Midbrain (tissue), 1 donor: ENCODE data around the gene SLC46A3.
A peak's percentile ranks its signal among the peaks of the same experiment; 100 is the strongest.
"Not testable (repeated sequence)": the region's sequence is repeated elsewhere in the genome, so short reads cannot be mapped to it uniquely, and the experiment has no call there.

Source experiments
- DNase-seq: peaks from one replicate; lab custom pipeline; 2025; lab: John Stamatoyannopoulos, UW

The SLC46A3 gene

DNA sequence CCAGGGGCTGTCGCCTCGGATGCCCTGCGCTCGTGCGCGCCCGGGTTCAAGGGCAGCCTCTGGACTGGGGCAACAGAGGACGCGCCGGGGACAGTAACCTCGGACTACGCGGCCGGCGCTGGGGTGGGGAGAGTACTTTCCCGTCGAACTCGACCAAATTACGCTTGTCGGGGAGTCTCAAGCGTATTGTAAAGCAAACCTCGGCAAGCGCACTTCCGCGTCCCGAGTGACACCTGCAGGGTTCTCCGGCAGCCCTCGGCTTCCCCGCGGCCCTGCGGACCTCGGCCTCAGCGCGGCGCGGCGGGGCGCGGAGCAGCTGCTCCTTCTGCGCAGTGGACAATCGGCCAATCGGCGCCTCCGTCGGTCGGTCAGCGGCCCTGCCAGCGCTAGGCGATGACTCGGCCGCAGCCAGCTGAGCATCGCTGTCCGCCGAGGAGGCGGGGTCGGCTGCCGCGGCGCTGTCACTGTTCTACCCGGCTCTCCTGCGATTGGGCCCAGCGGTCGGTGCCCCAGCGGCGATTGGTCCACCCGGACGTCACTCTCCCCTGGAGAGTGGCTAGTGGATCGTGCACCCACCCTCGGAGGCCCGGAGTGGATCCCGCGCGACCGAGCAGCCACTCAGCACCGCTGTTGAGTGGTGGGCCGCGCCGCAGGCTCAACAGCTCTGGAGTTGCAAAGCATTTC lies at the start of gene SLC46A3:
SLC46A3 (minus strand) TSS at position 428 of the 684 bp plus-strand sequence. CDS start 972 bp downstream, outside the sequence.
- peak; percentile 99 for DNase-seq

DNA sequence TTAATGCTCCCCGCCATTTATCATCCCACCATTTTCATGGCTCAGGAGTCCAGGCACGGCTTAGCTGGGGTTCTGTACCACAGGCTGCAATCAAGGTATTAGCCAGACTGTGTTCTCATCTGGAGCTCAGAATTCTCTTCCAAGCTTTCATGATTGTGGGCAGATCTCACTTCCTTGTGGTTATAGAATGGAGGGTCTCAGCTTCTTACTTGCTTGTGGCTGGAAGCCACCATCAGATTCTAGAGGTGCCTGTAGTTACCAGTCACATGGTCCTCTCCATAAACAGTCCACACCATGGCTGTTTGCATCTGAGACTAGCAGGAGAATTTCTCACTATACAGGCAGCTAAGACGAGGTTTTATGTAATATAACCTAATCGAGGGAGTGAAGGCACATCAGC lies 45.1 kb upstream of the SLC46A3 start:
- DNase-seq, result no peak

- no peak for DNase-seq
Observed at GRCh38 chr13:28761586-28761985, 42.8 kb upstream of the SLC46A3 start.

DNA sequence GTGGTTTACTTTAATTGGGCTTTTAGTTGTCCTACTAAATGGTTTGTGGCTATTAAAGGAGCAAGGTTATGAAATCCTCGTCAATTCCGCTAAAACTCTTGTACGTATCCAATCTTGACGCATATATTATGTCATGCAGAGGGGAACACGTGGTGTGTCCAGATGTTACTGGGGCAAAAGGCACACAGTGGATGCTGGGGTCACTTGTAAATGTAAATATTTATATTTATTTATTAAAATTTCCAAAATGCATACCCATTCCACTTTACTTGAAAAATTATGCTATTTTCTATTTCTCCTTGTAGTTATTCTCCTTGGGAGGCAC lies 36.7 kb upstream of the SLC46A3 start:
- DNase-seq, result no peak

GRCh38 chr13:28754698-28755545 lies 36.2 kb upstream of the SLC46A3 start:
- DNase-seq, result no peak

DNA sequence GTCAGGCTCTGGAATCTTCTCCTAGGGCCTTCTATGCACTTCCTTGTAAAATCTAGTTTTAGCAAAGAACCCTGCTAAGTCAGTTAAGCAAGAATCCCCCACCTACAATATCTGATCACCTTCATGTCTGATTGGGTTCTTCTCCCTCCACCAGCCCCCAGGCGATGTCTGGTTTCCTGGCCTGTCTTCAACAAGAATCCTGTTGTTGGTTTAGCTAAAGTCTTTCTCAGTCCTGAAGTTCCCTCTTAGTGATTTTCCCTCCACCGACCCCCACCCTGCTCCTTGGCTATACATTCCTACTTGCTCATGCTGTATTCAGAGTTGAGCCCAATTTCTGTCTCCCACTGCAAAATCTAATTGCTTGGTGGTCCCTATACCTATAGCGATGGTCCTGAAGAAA lies 35.2 kb upstream of the SLC46A3 start:
- DNase-seq, result no peak

GRCh38 chr13:28753208-28753892 lies 34.6 kb upstream of the SLC46A3 start:
- no peak for DNase-seq

DNA sequence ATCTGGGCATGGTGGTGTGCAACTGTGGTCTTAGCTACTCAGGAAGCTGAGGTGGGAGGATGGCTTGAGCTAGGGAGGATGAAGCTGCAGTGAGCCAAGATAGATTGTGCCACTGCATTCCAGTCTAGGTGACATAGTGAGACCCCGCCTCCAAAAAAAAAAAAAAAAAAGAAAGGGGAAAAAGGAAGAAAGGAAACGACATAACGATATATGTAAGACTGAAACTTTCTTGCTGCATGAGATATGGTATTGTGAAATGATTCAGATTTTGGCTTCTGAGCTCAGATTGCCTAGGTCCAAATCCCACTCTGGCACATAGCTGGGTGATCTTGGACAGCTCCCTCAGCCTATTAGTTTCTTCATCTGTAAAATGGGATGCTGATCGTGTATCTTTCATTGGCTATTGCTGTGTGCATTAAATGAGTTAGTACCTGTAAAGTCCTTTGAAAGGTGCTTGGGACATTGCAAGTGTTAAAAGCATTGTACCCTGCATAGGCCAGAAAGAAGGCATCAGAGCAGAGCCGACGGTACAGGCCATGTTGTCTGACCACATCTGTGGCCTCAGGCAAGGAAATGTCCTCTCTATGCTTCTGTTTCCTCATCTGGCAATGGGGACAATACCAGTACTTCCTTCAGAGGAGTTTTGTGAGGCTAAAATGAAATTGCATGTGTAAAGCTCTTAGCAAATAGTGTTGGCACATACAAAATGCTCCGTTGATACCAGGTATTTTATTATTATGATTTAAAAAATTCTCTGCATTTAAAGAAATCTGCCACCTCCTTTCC lies 32.6 kb upstream of the SLC46A3 start:
- no peak for DNase-seq

GRCh38 chr13:28750187-28751045 lies 31.6 kb upstream of the SLC46A3 start:
- DNase-seq, result no peak

GRCh38 chr13:28747851-28748250 lies 29.1 kb upstream of the SLC46A3 start:
- no peak for DNase-seq

- no peak for DNase-seq
Observed at GRCh38 chr13:28746287-28746612, 27.5 kb upstream of the SLC46A3 start.

DNA sequence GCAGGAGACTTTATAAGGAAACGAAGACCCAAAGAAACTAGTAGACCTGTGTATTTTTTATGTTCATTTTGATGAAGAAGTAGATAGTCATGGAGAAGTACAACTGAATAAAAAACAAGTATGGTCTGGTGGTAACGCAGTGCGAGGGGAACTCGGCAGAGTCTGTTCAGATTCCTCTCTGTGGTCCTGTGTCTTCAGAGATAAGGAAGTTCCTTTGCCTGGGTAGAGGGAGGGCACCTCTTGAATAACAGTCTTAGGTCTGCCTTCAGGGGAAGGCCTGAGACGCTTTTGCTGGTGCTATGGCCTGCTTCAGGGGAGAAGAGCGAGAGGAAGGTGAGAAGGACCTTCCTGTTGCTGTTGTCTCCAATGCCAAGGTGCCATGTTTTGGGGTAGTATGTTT lies 25.9 kb upstream of the SLC46A3 start:
- DNase-seq, result peak; percentile 11

DNA sequence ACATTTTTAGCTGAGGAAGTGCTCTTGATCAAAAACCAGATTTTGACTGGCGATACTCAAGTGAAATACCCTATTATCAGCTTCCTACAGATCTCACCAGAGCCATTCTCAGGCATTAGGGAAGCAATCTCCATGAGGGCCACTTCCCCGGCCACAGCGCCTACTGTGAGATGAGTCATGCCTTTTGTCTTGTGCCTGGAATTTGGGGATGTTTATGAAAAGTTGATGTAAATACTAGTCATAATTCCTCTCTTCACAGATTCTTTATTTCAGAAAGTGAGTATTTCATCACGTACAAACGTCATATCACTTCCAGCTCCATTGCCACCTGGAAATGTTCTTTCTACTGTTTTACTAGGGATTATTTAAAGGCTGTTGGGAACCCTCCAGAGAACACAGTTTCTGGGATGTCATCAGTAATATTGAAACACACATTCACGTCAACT lies 25.3 kb upstream of the SLC46A3 start:
- no peak for DNase-seq

GRCh38 chr13:28743499-28744083 lies 24.8 kb upstream of the SLC46A3 start:
- no peak for DNase-seq

DNA sequence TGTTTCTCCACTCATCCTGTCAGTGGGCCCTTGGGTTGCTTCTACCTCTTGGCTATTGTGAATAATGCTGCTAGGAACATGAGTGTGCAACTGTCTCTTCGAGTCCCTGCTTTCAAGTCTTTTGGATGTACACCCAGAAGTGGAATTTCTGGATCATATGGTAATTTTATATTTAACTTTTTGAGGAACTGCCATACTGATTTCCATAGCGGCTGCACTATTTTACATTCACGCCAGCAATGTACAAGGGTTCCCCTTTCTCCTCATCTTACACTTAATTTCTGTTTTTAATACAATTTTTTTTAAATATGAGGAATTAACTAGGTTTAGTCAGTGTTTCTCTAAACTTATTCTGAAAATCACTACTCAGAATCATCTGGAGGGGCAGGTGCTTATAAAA lies 24.2 kb upstream of the SLC46A3 start:
- no peak for DNase-seq

GRCh38 chr13:28742445-28742844 lies 23.7 kb upstream of the SLC46A3 start:
- DNase-seq, result not testable (repeated sequence)

DNA sequence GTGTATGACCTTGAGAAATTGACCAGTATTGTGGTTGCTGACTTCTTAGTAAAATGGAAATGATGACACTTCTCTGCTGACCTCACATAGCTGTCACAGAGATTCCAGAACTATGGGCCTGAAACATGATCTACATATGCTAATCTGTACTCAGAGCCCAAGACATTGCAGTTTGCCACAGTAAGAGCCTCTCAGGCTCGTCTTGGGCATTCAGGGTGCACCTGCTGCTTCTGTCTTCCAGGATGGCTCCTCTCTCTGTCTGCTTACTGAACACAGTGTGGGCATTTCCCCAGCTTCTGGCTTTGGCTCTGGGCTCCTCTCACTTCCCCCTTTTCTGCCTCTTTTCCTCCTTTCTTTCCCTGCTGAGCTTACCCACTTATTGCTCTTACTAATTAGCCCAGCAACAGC lies 22.3 kb upstream of the SLC46A3 start:
- DNase-seq, result no peak

GRCh38 chr13:28739376-28739775 lies 20.6 kb upstream of the SLC46A3 start:
- no peak for DNase-seq

DNA sequence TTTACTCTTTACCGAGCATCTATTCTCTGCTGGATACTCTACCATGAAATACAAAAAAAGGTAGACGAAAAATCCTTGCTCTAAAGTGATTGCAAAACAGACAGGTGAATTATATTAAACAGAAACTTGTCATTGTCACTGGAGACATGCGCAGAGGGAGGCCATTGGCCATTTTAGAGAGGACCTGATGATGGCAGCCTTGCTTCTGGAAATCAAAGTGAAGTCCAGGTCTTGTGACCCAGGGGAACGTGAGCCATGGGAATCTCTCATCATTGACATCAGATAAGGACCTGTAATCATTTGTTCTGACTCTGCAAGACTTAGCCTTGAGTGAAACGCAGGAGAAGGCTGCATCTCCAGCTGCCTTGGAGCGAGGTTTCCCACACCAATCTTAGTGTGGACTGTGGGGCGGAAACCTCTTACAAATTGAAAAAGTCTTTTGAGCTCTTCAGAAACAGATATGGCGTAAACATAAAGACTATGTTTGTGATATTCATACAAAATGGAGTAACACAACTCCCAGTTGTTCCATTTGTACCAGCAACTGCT lies 16.8 kb upstream of the SLC46A3 start:
- no peak for DNase-seq

DNA sequence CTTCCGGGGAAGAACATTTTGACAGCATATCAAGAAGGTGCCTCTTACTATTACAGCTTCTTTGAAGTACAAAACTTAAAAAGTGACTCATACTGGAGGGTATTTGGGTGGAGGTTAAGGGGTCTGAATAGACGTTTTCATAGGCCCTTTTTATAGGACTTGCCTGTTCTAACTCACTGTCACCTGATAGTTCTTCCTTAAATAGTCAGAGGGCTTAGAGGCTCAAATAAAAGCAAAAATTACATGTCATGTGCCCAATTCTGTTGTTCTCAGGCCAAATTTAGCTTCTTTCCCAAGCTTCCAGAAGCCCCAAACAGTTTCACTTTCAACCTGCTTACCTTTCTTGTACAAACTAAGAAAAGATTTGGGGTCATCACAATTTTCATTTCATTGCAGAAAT lies 16.1 kb upstream of the SLC46A3 start:
- no peak for DNase-seq

GRCh38 chr13:28730762-28731161 lies 12.0 kb upstream of the SLC46A3 start:
- DNase-seq, result no peak
